NCI-H1694 treated with DMSO at 0.1 percent for 48 hours (cell line): Measurements from ENCODE around the gene TMEM266.
A peak's percentile ranks its signal among the peaks of the same experiment; 100 is the strongest.

Source experiments
- DNase-seq: peaks from one replicate; lab custom pipeline; 2025; lab: John Stamatoyannopoulos, UW

TMEM266 gene

DNA sequence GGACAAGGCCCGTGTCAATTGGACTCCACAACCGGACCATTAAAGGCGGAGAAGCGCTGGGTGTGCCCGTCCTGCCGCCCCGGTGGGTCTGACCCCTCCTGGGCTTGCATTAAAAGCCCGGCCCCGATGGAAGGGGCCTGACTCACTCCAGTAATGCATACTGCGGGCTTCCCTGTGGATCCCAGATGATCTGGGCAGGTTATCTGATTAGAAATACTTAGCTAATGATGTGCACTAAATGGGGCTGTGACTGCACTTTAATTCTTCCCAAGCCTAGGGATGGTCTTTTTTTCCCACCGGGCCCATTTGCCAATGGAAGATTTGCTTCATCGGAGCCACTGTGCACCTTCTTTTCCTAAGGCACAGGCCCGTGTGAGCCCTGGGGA, 124.9 kb downstream of the TMEM266 start:
- peak; percentile 20 for DNase-seq

GRCh38 chr15:76185716-76186115, 125.9 kb downstream of the TMEM266 start:
- DNase-seq, result peak; percentile 3

DNA sequence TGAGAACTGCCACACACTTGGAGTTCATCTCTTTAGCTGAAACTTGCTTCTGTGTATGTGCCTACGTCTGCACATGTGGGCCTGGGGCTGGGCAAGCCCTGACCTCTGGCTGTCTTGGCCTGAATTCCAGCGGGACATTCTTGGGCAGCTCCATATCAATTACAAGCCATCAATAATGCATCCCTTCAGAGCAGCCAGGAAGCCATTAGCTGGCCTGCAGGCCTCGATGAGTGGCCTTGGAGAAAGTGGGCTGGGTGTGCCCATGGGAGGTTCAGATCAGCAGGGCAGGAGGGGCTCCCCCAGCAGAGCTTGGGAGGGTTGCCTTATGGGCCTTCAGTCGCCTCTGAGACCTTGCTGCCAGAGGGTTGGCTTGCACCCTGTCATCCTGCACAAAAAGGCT, 127.4 kb downstream of the TMEM266 start:
- no peak for DNase-seq

DNA sequence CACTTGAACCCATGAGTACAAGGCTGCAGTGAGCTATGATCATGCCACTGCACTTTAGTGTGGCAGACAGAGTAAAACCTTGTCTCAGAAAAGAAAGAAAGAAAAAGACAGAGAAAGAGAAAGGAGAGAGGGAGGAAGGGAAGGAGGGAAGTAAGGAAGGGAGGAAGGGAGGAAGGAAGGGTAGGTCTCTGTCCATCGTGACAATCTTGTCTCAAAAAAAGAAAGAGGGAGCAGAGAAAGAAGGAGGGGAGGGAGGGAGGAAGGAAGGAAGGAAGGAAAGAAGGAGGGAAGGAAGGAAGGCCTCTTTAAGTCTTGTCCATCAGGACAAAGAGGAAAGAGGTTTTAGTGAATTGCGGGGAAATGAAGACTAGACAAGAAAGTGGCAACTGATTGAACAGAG, 129.3 kb downstream of the TMEM266 start:
- DNase-seq, result no peak

DNA sequence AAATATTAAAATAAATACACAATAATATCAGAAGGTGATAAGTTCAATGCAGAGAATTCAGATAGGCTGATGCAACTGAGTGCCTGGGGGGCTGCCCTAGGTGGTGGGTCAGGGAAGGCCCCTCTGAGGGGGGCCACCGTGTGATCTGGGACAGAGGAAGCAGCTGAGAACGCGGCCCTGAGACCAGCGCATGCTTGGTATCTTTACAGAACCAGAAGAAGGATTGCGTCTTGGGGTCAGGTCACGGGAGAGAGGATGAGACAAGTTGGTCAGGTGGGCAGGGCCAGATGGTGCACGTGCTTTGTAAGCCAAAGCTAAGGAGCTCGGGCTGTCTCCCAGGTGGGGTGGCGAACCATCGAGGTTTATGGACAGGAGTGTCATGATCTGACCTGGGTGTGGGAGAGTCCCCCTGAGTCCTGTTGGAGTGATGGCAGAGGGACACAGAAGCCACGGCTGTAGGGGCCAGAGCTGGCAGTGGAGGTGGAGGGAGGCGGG, 130.3 kb downstream of the TMEM266 start:
- no peak for DNase-seq

GRCh38 chr15:76190751-76191538, 131.2 kb downstream of the TMEM266 start:
- peak; percentile 37 for DNase-seq

DNA sequence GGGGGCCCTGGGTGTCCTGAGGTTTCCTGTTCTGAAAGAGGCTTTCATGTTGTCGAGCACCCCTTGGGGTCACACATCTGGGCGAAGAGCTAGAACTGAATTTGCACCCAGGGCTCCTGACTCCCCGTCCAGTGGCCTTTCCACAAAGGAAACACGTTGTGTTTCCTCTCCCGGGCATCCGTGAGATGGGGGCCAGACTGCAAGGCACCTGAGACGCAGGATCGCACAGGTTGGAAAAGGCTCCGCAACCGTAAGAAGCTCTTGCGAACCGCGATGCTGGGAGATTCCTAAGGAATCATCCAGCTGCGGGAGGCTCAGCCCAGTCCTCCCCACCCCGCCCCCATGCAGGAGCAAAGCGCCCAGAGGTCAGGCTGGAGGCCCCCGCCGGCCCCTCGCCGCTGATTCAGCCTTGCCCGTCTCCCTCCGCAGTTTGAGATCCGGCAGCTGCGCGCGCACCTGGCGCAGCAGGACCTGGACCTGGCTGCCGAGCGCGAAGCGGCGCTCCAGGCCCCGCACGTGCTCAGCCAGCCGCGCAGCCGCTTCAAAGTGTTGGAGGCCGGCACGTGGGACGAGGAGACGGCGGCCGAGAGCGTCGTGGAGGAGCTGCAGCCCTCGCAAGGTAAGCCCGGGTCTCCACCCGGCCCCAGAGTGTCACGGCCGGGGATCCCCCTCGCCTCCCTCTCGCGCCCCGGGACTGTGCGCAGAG, 131.9 kb downstream of the TMEM266 start:
- DNase-seq, result no peak

DNA sequence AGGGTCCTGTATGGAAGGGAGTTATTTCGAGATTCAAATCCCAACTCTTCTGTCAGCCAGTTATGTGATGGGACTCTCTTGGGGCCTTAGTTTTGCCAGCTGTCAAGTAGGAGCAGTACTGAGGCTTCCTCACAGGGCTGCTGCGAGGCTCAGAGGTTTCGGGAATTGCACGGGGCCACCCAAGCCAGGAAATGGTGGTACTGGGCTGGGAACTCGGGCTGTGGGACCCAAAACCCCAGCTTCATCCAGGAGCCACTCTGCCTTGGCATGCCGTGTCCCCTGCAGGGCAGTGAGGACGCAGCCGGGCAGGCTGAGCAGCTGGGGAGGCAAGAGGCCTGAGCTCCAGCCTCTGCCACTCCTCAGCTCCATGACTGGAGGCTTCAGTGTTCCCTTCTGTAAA, 132.9 kb downstream of the TMEM266 start:
- DNase-seq, result no peak

DNA sequence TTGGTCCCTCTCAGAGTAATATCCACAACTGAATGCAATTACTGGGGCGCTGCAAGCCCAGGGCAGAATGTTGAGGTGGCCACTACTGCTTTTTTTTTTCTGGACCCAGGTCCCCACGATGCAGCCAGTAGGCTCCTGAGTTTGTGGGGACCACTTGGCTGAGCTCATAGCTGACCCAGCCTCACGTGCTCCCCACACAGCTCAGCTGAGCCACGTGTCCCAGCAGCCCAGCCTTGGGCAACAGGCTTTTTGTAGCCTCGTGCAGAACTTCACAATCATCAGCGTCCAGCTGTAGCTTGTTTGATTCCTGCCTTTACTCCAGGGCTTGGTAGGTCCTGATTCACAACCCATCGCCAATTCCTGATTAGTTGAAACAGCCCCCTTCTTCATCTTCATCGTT, 134.1 kb downstream of the TMEM266 start:
- no peak for DNase-seq

GRCh38 chr15:76195506-76196268, 135.9 kb downstream of the TMEM266 start:
- no peak for DNase-seq

DNA sequence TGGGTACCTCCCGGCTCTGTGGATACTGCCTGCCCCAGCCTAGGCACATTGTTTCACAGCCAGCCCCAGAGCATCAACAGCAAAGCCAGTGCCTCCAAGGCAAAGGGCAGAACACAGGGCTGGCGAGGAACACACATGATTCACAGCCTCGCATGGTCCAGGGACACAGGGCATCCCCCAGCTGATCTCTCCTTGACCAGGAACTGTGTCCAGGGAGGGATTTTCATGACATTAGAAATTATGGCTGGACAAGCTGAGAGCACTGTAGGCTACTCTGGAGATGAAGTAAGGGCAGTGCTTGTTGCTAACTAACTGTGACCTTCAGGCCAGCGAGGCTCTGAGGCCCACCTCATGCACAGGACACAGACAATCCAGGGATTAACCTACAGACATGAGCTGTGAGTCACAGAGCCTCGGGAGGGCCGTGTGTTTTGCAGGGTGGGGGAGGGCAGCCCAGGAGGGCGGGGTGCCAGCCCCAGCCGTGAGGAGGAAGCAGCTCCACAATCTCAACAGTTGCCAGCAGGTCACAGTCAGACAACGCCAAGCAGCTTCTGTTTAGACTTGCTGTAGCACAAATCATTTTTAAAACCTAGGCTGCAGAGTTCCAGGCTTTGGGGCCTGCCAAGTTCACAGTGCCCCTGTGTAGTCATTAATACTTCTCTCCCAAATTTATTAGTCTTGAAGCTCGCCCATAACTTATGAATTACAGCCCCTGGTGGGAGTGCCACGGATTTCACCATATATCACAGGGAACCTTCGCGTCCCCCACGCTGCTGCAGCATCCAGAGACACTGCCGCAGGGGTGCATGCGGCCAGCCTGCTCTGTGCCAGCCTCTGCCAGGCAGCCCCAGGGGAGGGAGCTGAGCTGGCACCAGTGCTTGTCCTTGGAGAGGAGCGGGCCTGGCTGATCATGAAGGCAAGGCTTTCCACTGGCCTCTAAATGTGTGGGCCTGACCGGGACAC, 136.8 kb downstream of the TMEM266 start:
- DNase-seq, result peak; percentile 61

GRCh38 chr15:76197703-76198455, 138.1 kb downstream of the TMEM266 start:
- no peak for DNase-seq

- no peak for DNase-seq
These were observed 138.8 kb downstream of the TMEM266 start for GRCh38 chr15:76198456-76199105.

DNA sequence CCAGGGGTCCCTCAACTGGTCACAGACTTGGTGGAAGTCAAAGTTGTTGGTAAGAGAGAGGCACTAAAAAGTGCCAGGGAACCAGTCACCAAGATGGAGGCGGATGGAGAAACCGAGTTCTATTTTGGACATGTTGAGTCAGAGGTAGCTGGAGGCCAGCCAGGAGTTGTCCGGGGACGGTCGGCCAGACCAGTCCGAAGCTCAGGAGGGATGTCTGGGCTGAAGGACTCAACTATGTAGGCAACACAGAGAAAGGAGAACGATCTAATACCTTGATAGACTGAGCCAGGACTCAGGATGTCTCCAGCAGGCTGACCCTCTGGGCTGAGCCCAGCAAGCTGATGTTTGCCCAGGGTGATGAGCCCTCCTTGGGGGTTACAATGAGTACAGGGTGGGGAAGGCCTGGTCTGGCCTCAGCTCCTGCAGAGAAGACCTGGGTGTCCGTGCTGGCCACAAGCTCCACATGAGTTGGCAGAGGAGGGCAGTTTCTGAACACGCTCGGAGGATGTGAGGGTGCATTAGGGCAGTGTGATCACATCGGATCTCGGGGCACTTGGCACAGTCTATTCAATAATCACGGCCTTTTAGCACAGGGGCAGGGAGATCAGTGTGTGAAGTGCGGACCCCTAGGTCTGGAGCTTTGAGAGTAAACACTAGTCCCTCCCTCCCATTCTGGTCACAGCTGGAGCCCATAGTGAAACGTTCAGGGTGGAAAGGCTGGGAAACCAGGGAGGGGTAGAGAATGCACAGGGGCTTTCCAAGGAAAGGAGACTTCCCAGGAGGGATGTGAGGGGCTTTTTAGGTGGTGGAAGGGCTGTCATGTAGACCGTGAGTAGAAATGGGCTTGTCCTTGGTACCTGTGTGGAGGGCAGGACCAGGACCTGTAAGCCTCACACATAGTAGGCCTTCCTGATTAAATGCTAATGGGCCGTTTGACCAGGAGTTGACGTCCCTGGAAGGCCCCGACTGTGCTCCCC, 139.6 kb downstream of the TMEM266 start:
- no peak for DNase-seq

DNA sequence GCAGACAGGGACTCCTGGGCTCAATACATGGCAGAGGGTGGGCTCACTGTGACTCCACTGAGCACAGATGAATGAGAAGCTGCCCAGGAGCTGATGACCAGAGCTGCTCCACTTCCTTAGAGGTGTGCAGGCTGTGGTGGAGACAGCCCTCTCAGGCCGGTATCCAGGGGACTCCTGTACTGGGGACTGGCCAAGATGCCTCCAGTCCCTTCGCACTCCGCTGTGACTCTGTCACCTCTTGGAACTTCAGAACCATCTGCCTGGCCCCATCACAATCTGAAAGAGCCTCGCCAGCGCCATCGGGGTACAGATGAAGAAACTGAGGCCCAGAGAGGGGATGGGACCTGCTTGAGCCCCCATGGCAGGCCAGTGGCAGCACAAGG, 140.3 kb downstream of the TMEM266 start:
- DNase-seq, result no peak

- DNase-seq, result no peak
These were observed 140.9 kb downstream of the TMEM266 start for GRCh38 chr15:76200641-76201105.

- DNase-seq, result no peak
These were observed 141.9 kb downstream of the TMEM266 start for GRCh38 chr15:76201536-76202255.
